Left ventricle myocardium inferior (tissue), 1 donor: ENCODE data around the gene ADIPOR1. TPM values are rescaled to one million over a fixed set of nuclear protein-coding genes. Genes with fewer than 3 reads are reported as not detected.
"Not testable (repeated sequence)": the region's sequence is repeated elsewhere in the genome, so short reads cannot be mapped to it uniquely, and the experiment has no call there.

ENCODE experiments used
- DNase-seq: peaks from one replicate; pipeline ENCODE4 v3.0.0-alpha.2; 2020
- H3K27ac ChIP-seq: fragments of 200-600 bp; replicated peaks from 2 replicates; pipeline ENCODE4 v1.8.0; 2021
- H3K27me3 ChIP-seq: fragments of 200-600 bp; 2 replicates; pipeline ENCODE4 v1.8.0; 2021; ENCODE audit warnings: low read depth
- H3K36me3 ChIP-seq: fragments of 200-600 bp; 2 replicates; pipeline ENCODE4 v1.8.0; 2021
- H3K4me1 ChIP-seq: fragments of 200-600 bp; 2 replicates; pipeline ENCODE4 v1.8.0; 2021
- H3K4me3 ChIP-seq: fragments of 200-600 bp; 2 replicates; pipeline ENCODE4 v1.8.0; 2021; ENCODE audit warnings: mild to moderate bottlenecking, moderate library complexity
- H3K9me3 ChIP-seq: fragments of 200-600 bp; replicated peaks from 2 replicates; pipeline ENCODE4 v1.8.0; 2021
- CTCF ChIP-seq: fragments of 200-600 bp; IDR thresholded peaks from 2 replicates; pipeline ENCODE4 v1.8.0; 2021; ENCODE audit warnings: antibody characterized with exemption, mild to moderate bottlenecking, borderline replicate concordance
- intact Hi-C: fragments of 100-400 bp; cut with micrococcal nuclease; formaldehyde crosslinking; loops from one replicate; pipeline ENCODE4 v1.11.0; 2022
- total RNA-seq: library from RNA; stranded (reverse); fragmentation: NEBNext Ultra II Directional; extraction: Animal tissue kit (Norgen Biotek cat#: 25700); gene quantifications from one replicate; pipeline ENCODE4 v1.2.1, GENCODE V29; 2021
- donor health status: DM: no; HTN: yes; CAD: no; lungs with severe emphysema.

The ADIPOR1 gene
- total RNA-seq, 1 donor from 2014 or later, result 87.0 TPM

- intact Hi-C loops, result no loop called here
- H3K4me1 ChIP-seq, result no peaks in the 10 kb centered on the region
- no peak overlapping the region for H3K4me3 ChIP-seq
- H3K9me3 ChIP-seq, result no peaks in the 10 kb centered on the region
- no peak overlapping the region for H3K27ac ChIP-seq
- DNase-seq, result no peak
- H3K36me3 ChIP-seq, result peaks cover 96% of the 10 kb centered on the region
- H3K27me3 ChIP-seq, result no peaks in the 10 kb centered on the region
- no peak for TF ChIP-seq CTCF
Observed at GRCh38 chr1:202915146-202915545, 43.0 kb downstream of the ADIPOR1 start.

GRCh38 chr1:202912476-202912875, 45.6 kb downstream of the ADIPOR1 start:
- H3K36me3 ChIP-seq, result peaks cover 96% of the 10 kb centered on the region
- H3K9me3 ChIP-seq, H3K27ac ChIP-seq, H3K27me3 ChIP-seq, H3K4me1 ChIP-seq, H3K4me3 ChIP-seq, intact Hi-C loops, DNase-seq: not testable (repeated sequence)

- intact Hi-C loops, result no loop called here
- peaks cover 89% of the 10 kb centered on the region for H3K36me3 ChIP-seq
- no peak for TF ChIP-seq CTCF
Observed at GRCh38 chr1:202909494-202909893, 48.6 kb downstream of the ADIPOR1 start.

GRCh38 chr1:202908998-202909397, 49.1 kb downstream of the ADIPOR1 start:
- Histone ChIP-seq H3K27me3 (no peaks in the 10 kb centered on the region), H3K36me3 (peaks cover 89% of the 10 kb centered on the region), H3K27ac (no peak overlapping the region), H3K4me3 (no peak overlapping the region), H3K9me3 (no peaks in the 10 kb centered on the region), H3K4me1 (no peaks in the 10 kb centered on the region)
- DNase-seq, result no peak
- TF ChIP-seq CTCF, result no peak
- intact Hi-C loops, result no loop called here

More at GRCh38 chr1:202909494-202909893, 48.6 kb downstream of the ADIPOR1 start:
- no peak for DNase-seq
- Histone ChIP-seq H3K9me3 (no peaks in the 10 kb centered on the region), H3K27me3 (no peaks in the 10 kb centered on the region), H3K4me3 (no peak overlapping the region), H3K4me1 (no peaks in the 10 kb centered on the region), H3K27ac (no peak overlapping the region)

- no peaks in the 10 kb centered on the region for H3K4me1 ChIP-seq
- H3K27me3 ChIP-seq, result no peaks in the 10 kb centered on the region
- no peak for DNase-seq
- TF ChIP-seq CTCF, result no peak
- no peak overlapping the region for H3K4me3 ChIP-seq
- intact Hi-C loops, result no loop called here
- peaks cover 87% of the 10 kb centered on the region for H3K36me3 ChIP-seq
- no peak overlapping the region for H3K27ac ChIP-seq
- no peaks in the 10 kb centered on the region for H3K9me3 ChIP-seq
Observed at GRCh38 chr1:202905331-202905730, 52.8 kb downstream of the ADIPOR1 start.

- H3K27ac ChIP-seq, H3K27me3 ChIP-seq, H3K4me1 ChIP-seq, H3K9me3 ChIP-seq, H3K4me3 ChIP-seq, DNase-seq, intact Hi-C loops: not testable (repeated sequence)
- peaks cover 86% of the 10 kb centered on the region for H3K36me3 ChIP-seq
Observed at GRCh38 chr1:202903808-202904207, 54.3 kb downstream of the ADIPOR1 start.

GRCh38 chr1:202901555-202901954, 56.6 kb downstream of the ADIPOR1 start:
- H3K27me3 ChIP-seq, result no peaks in the 10 kb centered on the region
- no peak overlapping the region for H3K27ac ChIP-seq
- no peaks in the 10 kb centered on the region for H3K9me3 ChIP-seq
- no peak overlapping the region for H3K4me3 ChIP-seq
- H3K36me3 ChIP-seq, result peaks cover 85% of the 10 kb centered on the region
- DNase-seq, result no peak
- no peaks in the 10 kb centered on the region for H3K4me1 ChIP-seq
- no peak for TF ChIP-seq CTCF
- intact Hi-C loops, result no loop called here
